ENCODE results near the gene PPCDC. TPM values are rescaled to one million over a fixed set of nuclear protein-coding genes. Genes with fewer than 3 reads are reported as not detected.
"Not testable (repeated sequence)": the region's sequence is repeated elsewhere in the genome, so short reads cannot be mapped to it uniquely, and the experiment has no call there.

The PPCDC gene
- total RNA-seq, 4 donors from 2014 or later: 8.4 to 63.5 (median 20.5) TPM

GRCh38 chr15:75089456-75090387 lies 66.3 kb downstream of the PPCDC start:
- TF ChIP-seq CTCF (IDR thresholded peaks at IDR 0.05): no peak
- Histone ChIP-seq H3K36me3 (no peaks in the 10 kb centered on the region), H3K27ac (peak overlapping the region in 2 of 4 donors; percentile 9 to 32), H3K4me3 (no peak overlapping the region), H3K27me3 (no peaks in the 10 kb centered on the region), H3K9me3 (no peaks in the 10 kb centered on the region), H3K4me1 (no peaks in the 10 kb centered on the region)
- DNase-seq: no peak

- Histone ChIP-seq H3K4me3 (no peak overlapping the region), H3K36me3 (no peaks in the 10 kb centered on the region), H3K4me1 (no peaks in the 10 kb centered on the region), H3K9me3 (no peaks in the 10 kb centered on the region), H3K27ac (peak overlapping the region in 1 of 4 donors; percentile 9), H3K27me3 (no peaks in the 10 kb centered on the region)
- no peak for DNase-seq
- TF ChIP-seq POLR2A (IDR thresholded peaks at IDR 0.05): no peak
- no peak for TF ChIP-seq CTCF (IDR thresholded peaks at IDR 0.05)
These were observed 67.0 kb downstream of the PPCDC start for GRCh38 chr15:75090388-75090734.

- no peaks in the 10 kb centered on the region for H3K9me3 ChIP-seq
- no peak for TF ChIP-seq POLR2A (IDR thresholded peaks at IDR 0.05)
- no peak for TF ChIP-seq CTCF (IDR thresholded peaks at IDR 0.05)
- no peak for DNase-seq
- H3K27me3 ChIP-seq: no peaks in the 10 kb centered on the region
- no peaks in the 10 kb centered on the region for H3K4me1 ChIP-seq
- H3K4me3 ChIP-seq: no peak overlapping the region
- no peaks in the 10 kb centered on the region for H3K36me3 ChIP-seq
- no peak overlapping the region for H3K27ac ChIP-seq
These were observed 68.4 kb downstream of the PPCDC start for GRCh38 chr15:75091814-75092213.

- not testable (repeated sequence) for H3K27ac ChIP-seq, H3K36me3 ChIP-seq, H3K4me1 ChIP-seq, H3K9me3 ChIP-seq, H3K27me3 ChIP-seq, DNase-seq, H3K4me3 ChIP-seq
These were observed 71.6 kb downstream of the PPCDC start for GRCh38 chr15:75094961-75095478.

- Histone ChIP-seq H3K9me3 (no peaks in the 10 kb centered on the region), H3K4me1 (no peaks in the 10 kb centered on the region), H3K36me3 (no peaks in the 10 kb centered on the region), H3K27me3 (no peaks in the 10 kb centered on the region), H3K27ac (no peak overlapping the region), H3K4me3 (no peak overlapping the region)
- DNase-seq: no peak
- TF ChIP-seq POLR2A (IDR thresholded peaks at IDR 0.05) (no peak), CTCF (IDR thresholded peaks at IDR 0.05) (no peak)
These were observed 72.2 kb downstream of the PPCDC start for GRCh38 chr15:75095594-75095993.

- H3K36me3 ChIP-seq: no peaks in the 10 kb centered on the region
- no peak overlapping the region for H3K27ac ChIP-seq
- H3K4me3 ChIP-seq: no peak overlapping the region
- DNase-seq: no peak
- H3K4me1 ChIP-seq: no peaks in the 10 kb centered on the region
- H3K9me3 ChIP-seq: no peaks in the 10 kb centered on the region
- no peaks in the 10 kb centered on the region for H3K27me3 ChIP-seq
- TF ChIP-seq POLR2A (IDR thresholded peaks at IDR 0.05): no peak
- TF ChIP-seq CTCF (IDR thresholded peaks at IDR 0.05): no peak
These were observed 74.5 kb downstream of the PPCDC start for GRCh38 chr15:75097939-75098338.
